GM12878 (cell line): ENCODE results near the gene CASK. TPM values are rescaled to one million over a fixed set of nuclear protein-coding genes. Genes with fewer than 3 reads are reported as not detected.

Source experiments
- ATAC-seq: fragments of 200-7000 bp; cut with Tn5 transposase; 3 replicates; pipeline ENCODE4 v1.9.1; 2020; ENCODE audit warnings: mild to moderate bottlenecking, moderate library complexity
- BruUV-seq: library from RNA; stranded (reverse); fragments of 400-500 nt; replicated peaks from 2 replicates; lab custom pipeline; 2021; lab: Mats Ljungman, UMichigan
- CTCF ChIA-PET: fragments of 300-600 bp; sonication (Branson Sonifier 250); formaldehyde crosslinking; extraction: SDS; loops from one replicate; lab custom pipeline; 2021; ENCODE audit warnings: inconsistent platforms; lab: Yijun Ruan, JAX
- POLR2A ChIA-PET: fragments of 350-600 bp; formaldehyde crosslinking; extraction: SDS; loops from one replicate; lab custom pipeline; 2021; ENCODE audit warnings: inconsistent platforms; lab: Charles Lee
- RAD21 ChIA-PET: fragments of 300-600 bp; sonication (Branson Sonifier 250); formaldehyde crosslinking; loops from one replicate; lab custom pipeline; 2023; ENCODE audit warnings: antibody characterized with exemption; ENCODE audit not compliant: unreplicated experiment; lab: Charles Lee
- SMC1A ChIA-PET: fragments of 300-600 bp; sonication (Branson Sonifier 250); formaldehyde crosslinking; loops from one replicate; lab custom pipeline; 2023; ENCODE audit not compliant: unreplicated experiment, uncharacterized antibody; lab: Charles Lee
- DNase-seq: peaks from one replicate; pipeline ENCODE4 v3.0.0-alpha.2; 2011; ENCODE audit warnings: low read depth, low spot score
- FAIRE-seq: peaks from 3 replicates; lab custom pipeline; 2011; peaks lifted over from hg19 to GRCh38; lab: Jason Lieb, UNC
- H2AFZ ChIP-seq: 2 replicates; pipeline ENCODE4 v1.6.0; 2011; ENCODE audit warnings: low read depth, low read length, control low read depth; ENCODE audit not compliant: control insufficient read depth
- H3K27ac ChIP-seq: 2 replicates; pipeline ENCODE4 v1.5.1; 2011; ENCODE audit warnings: control low read depth; ENCODE audit not compliant: control insufficient read depth, insufficient read depth
- H3K27me3 ChIP-seq, 2 experiments: replicated peaks in 1 of 2; 2 replicates each; pipeline versions ENCODE4 v1.6.0 to v1.6.1; 2011; ENCODE audit warnings: low read length in 1 of 2; ENCODE audit not compliant: control insufficient read depth in 2 of 2, insufficient read depth in 2 of 2
- H3K36me3 ChIP-seq, 2 experiments: 2 replicates each; pipeline ENCODE4 v1.5.1; 2011; ENCODE audit warnings: low read length in 1 of 2; ENCODE audit not compliant: control insufficient read depth in 2 of 2, insufficient read depth in 2 of 2
- H3K4me1 ChIP-seq: 2 replicates; pipeline ENCODE4 v1.6.1; 2011; ENCODE audit warnings: mild to moderate bottlenecking, low read length, moderate library complexity, mixed read lengths; ENCODE audit not compliant: control insufficient read depth, insufficient read depth
- H3K4me2 ChIP-seq: 2 replicates; pipeline ENCODE4 v1.6.0; 2011; ENCODE audit warnings: control low read depth; ENCODE audit not compliant: control insufficient read depth, insufficient read depth
- H3K4me3 ChIP-seq: fragments of 200-600 bp; sonication (generic); 2 replicates; pipeline ENCODE4 v1.5.1; 2016
- H3K79me2 ChIP-seq: 2 replicates; pipeline ENCODE4 v1.6.0; 2011; ENCODE audit warnings: low read length; ENCODE audit not compliant: control insufficient read depth, insufficient read depth
- H3K9ac ChIP-seq: 2 replicates; pipeline ENCODE4 v1.8.0; 2011; ENCODE audit warnings: low read length, control low read depth, mixed read lengths; ENCODE audit not compliant: control insufficient read depth, insufficient read depth
- H3K9me3 ChIP-seq: replicated peaks from 3 replicates; pipeline ENCODE4 v1.5.1; 2011; ENCODE audit warnings: mild to moderate bottlenecking, low read length; ENCODE audit not compliant: control insufficient read depth, insufficient read depth
- H4K20me1 ChIP-seq: 2 replicates; pipeline ENCODE4 v1.6.0; 2011; ENCODE audit not compliant: control insufficient read depth, insufficient read depth
- CBX3 ChIP-seq: fragments of 200-600 bp; sonication (generic); IDR thresholded peaks from 2 replicates; pipeline ENCODE4 v1.6.1; 2016; ENCODE audit warnings: low read depth, borderline replicate concordance
- IKZF1 ChIP-seq: fragments of 450-650 bp; conservative IDR thresholded peaks from 2 replicates; pipeline ENCODE4 v1.6.1; 2017; ENCODE audit warnings: antibody characterized with exemption, mild to moderate bottlenecking
- POLR2AphosphoS5 ChIP-seq: IDR thresholded peaks from 2 replicates; pipeline ENCODE4 v1.6.1; 2011; ENCODE audit warnings: mild to moderate bottlenecking, low read length, inconsistent platforms
- TAF1 ChIP-seq: IDR thresholded peaks from 2 replicates; pipeline ENCODE4 v1.6.1; 2011; ENCODE audit warnings: mild to moderate bottlenecking, low read depth, low read length, borderline replicate concordance
- YY1 ChIP-seq: IDR thresholded peaks from 2 replicates; pipeline ENCODE4 v1.6.1; 2011; ENCODE audit warnings: low read depth, mild to moderate bottlenecking, low read length
- ZBTB4 ChIP-seq: fragments of 450-650 bp; formaldehyde crosslinking; IDR thresholded peaks from 2 replicates; pipeline ENCODE4 v1.4.0; 2022; ENCODE audit warnings: mild to moderate bottlenecking, moderate library complexity
- ZNF592 ChIP-seq: fragments of 450-650 bp; IDR thresholded peaks from 2 replicates; pipeline ENCODE4 v1.6.1; 2017; ENCODE audit warnings: mild to moderate bottlenecking, moderate library complexity
- in situ Hi-C: fragments of 300-500 bp; cut with MboI; formaldehyde crosslinking; loops from 9 replicates; pipeline ENCODE4 v1.14.3; 2018; ENCODE audit warnings: mixed read lengths
- intact Hi-C: fragments of 100-400 bp; cut with micrococcal nuclease; formaldehyde crosslinking; loops from one replicate; pipeline ENCODE4 v1.14.2; 2022; ENCODE audit not compliant: unreplicated experiment
- polyA plus RNA-seq, 11 experiments: library from polyadenylated mRNA; depleted of rRNA in 4 of 11; unstranded in 6 of 11; stranded (reverse) in 5 of 11; fragments of >200 nt; fragmentation: Nextera tagmentation in 4 of 11; fragmentation: Illumina TruSeq in 1 of 11; extraction: Ambion mirVana in 4 of 11; extraction: Trizol in 1 of 11; gene quantifications; 1 replicate in 1 of 11; 2 replicates in 10 of 11; pipeline versions ENCODE4 v1.2.1 to v1.2.3, GENCODE V29; 2011 to 2016; ENCODE audit warnings: inconsistent platforms in 2 of 11, missing spikeins in 2 of 11, low read depth in 1 of 11
- total RNA-seq, 4 experiments: library from RNA; depleted of rRNA in 3 of 4; stranded (reverse); fragments of >200 nt in 3 of 4; fragmentation: Illumina TruSeq in 1 of 4; extraction: Trizol in 1 of 4; gene quantifications; 2 replicates each; pipeline versions ENCODE4 v1.2.1 to v1.2.3, GENCODE V29; 2013 to 2021

The CASK gene
- total and polyA plus RNA-seq, 10 of the 15 experiments (the other 5 are each of a cell fraction or from before 2014, with no cell fraction given) = 0.60 to 45.9 (median 4.8) TPM

DNA sequence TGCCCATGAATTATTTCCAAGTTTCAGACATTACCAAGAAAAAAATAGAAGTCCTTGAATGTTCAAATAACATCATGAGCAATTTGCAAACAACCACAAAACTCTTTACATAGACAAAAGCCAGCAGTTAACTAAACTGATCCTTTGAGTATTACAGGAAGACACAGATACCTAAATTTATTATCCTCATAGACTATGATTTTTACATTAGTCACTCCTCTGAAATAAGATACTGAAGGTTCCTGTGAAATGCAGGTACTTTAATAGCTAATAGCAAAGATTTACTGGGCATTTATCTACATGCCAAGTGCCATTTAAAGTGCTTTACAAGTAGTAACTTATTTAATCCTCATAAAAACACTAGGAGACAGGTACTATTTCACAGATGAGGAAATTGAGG, 161.7 kb downstream of the CASK start:
- Histone ChIP-seq H3K9me3 (no peaks in the 10 kb centered on the region), H2AFZ (no peak overlapping the region), H3K27me3 (no peaks in the 10 kb centered on the region), H3K4me2 (no peak overlapping the region), H4K20me1 (no peaks in the 10 kb centered on the region), H3K79me2 (no peaks in the 10 kb centered on the region), H3K36me3 (no peaks in the 10 kb centered on the region), H3K4me3 (no peak overlapping the region), H3K27ac (no peak overlapping the region), H3K9ac (no peak overlapping the region), H3K4me1 (no peaks in the 10 kb centered on the region)
- no peak for FAIRE-seq
- no peak for TF ChIP-seq POLR2AphosphoS5
- no peak for TF ChIP-seq CBX3
- no peak for TF ChIP-seq IKZF1
- no peak for TF ChIP-seq YY1
- TF ChIP-seq ZBTB4 (CRISPR knock-in tag) = no peak
- no peak for TF ChIP-seq TAF1
- no peak for TF ChIP-seq ZNF592
- ChIA-PET POLR2A (no interaction called here), CTCF (no interaction called here), RAD21 (no interaction called here), SMC1A (interaction anchor here (1.3 kb wide), 1 partner anchor 19 kb away, joined by 4 read pairs; no protein-coding TSS in a partner anchor)
- intact Hi-C loops = no loop called here
- no TSS peak for BruUV-seq
- in situ Hi-C loops = no loop called here
- DNase-seq = no peak
- no peak for ATAC-seq
